B cell (primary cell): ENCODE results near the gene CASP2. TPM values are rescaled to one million over a fixed set of nuclear protein-coding genes. Genes with fewer than 3 reads are reported as not detected.

Experiments used
- ATAC-seq: fragments of 200-7000 bp; cut with Tn5 transposase; one replicate; pipeline ENCODE4 v1.10.0; 2021; ENCODE audit warnings: low read depth, mild to moderate bottlenecking, moderate number of reproducible peaks, moderate library complexity
- CTCF ChIA-PET: fragments of 350-600 bp; sonication (Branson Sonifier 250); formaldehyde crosslinking; loops from one replicate; lab custom pipeline; 2021; ENCODE audit warnings: antibody characterized with exemption, inconsistent platforms; lab: Charles Lee
- POLR2A ChIA-PET: fragments of 350-600 bp; sonication (Branson Sonifier 250); formaldehyde crosslinking; loops from one replicate; lab custom pipeline; 2021; ENCODE audit warnings: antibody characterized with exemption; lab: Charles Lee
- DNase-seq: peaks from one replicate; pipeline ENCODE4 v3.0.0; 2013
- H2AFZ ChIP-seq: 2 replicates; pipeline ENCODE4 v1.6.1; 2012; ENCODE audit warnings: mild to moderate bottlenecking, low read depth, low read length; ENCODE audit not compliant: insufficient read depth, poor library complexity, severe bottlenecking
- H3K27ac ChIP-seq, 2 donors: 1 replicate in 1 of 2; 2 replicates in 1 of 2; pipeline ENCODE4 v1.5.1; 2012 to 2013; ENCODE audit warnings: low read length in 2 of 2, mild to moderate bottlenecking in 2 of 2, moderate library complexity in 1 of 2
- H3K27me3 ChIP-seq, 4 experiments: fragments of 200-600 bp in 1 of 4; sonication (generic) in 1 of 4; replicated peaks in 1 of 4; 1 replicate in 2 of 4; 2 replicates in 2 of 4; pipeline versions ENCODE4 v1.6.1 to v1.7.0; 2013 to 2016; ENCODE audit warnings: low read length in 3 of 4, mild to moderate bottlenecking in 2 of 4, mixed read lengths in 1 of 4, moderate library complexity in 1 of 4; ENCODE audit not compliant: insufficient read depth in 4 of 4, control insufficient read depth in 3 of 4; ENCODE audit errors: control extremely low read depth in 1 of 4
- H3K36me3 ChIP-seq, 2 experiments: replicated peaks in 1 of 2; 1 replicate in 1 of 2; 2 replicates in 1 of 2; pipeline versions ENCODE4 v1.6.1 to v1.7.1; 2013; ENCODE audit warnings: low read length in 1 of 2; ENCODE audit not compliant: insufficient read depth in 2 of 2, control insufficient read depth in 1 of 2; ENCODE audit errors: control extremely low read depth in 1 of 2, extremely low read depth in 1 of 2
- H3K4me1 ChIP-seq, 2 donors: fragments of 200-600 bp in 1 of 2; sonication (generic) in 1 of 2; 1 replicate in 1 of 2; 2 replicates in 1 of 2; pipeline versions ENCODE4 v1.5.1 to v1.6.1; 2013 to 2017; ENCODE audit warnings: low read length in 2 of 2; ENCODE audit not compliant: control insufficient read depth in 2 of 2, insufficient read depth in 2 of 2
- H3K4me2 ChIP-seq: replicated peaks from 2 replicates; pipeline ENCODE3; 2012; ENCODE audit warnings: mild to moderate bottlenecking, low read depth, low read length; ENCODE audit not compliant: poor library complexity, severe bottlenecking
- H3K4me3 ChIP-seq, 5 experiments: fragments of 200-600 bp in 1 of 5; sonication (generic) in 1 of 5; 1 replicate in 3 of 5; 2 replicates in 2 of 5; pipeline versions ENCODE4 v1.5.1 to v1.7.0; 2011 to 2016; ENCODE audit warnings: low read length in 4 of 5, mild to moderate bottlenecking in 4 of 5, low read depth in 2 of 5, control low read depth in 1 of 5, moderate library complexity in 1 of 5; ENCODE audit not compliant: insufficient read depth in 1 of 5; ENCODE audit errors: control extremely low read depth in 1 of 5, extremely low read depth in 1 of 5
- H3K79me2 ChIP-seq: fragments of 200-600 bp; sonication (generic); one replicate; pipeline ENCODE4 v1.6.0; 2016; ENCODE audit warnings: low read length; ENCODE audit not compliant: control insufficient read depth, insufficient read depth
- H3K9ac ChIP-seq: fragments of 200-600 bp; sonication (generic); 2 replicates; pipeline ENCODE4 v1.6.1; 2017; ENCODE audit warnings: mild to moderate bottlenecking, low read length, moderate library complexity
- H3K9me3 ChIP-seq, 3 donors: one replicate each; pipeline versions ENCODE4 v1.6.1 to v1.7.1; 2013; ENCODE audit warnings: low read length in 2 of 3; ENCODE audit not compliant: control insufficient read depth in 2 of 3, insufficient read depth in 1 of 3; ENCODE audit errors: control extremely low read depth in 1 of 3
- H4K20me1 ChIP-seq: 2 replicates; pipeline ENCODE4 v1.6.0; 2012; ENCODE audit warnings: mild to moderate bottlenecking, low read length; ENCODE audit not compliant: insufficient read depth, control insufficient read depth, poor library complexity, severe bottlenecking
- H3K27ac Mint-ChIP-seq: one replicate; pipeline ENCODE4 v1.8.0; 2021; ENCODE audit warnings: mixed read lengths
- H3K27me3 Mint-ChIP-seq: one replicate; pipeline ENCODE4 v1.8.0; 2021; ENCODE audit warnings: mixed read lengths
- H3K4me1 Mint-ChIP-seq: one replicate; pipeline ENCODE4 v1.8.0; 2021; ENCODE audit warnings: mixed read lengths
- H3K4me3 Mint-ChIP-seq: one replicate; pipeline ENCODE4 v1.8.0; 2021; ENCODE audit warnings: mixed read lengths
- H3K9me3 Mint-ChIP-seq: one replicate; pipeline ENCODE4 v1.8.0; 2022; ENCODE audit warnings: mixed read lengths; ENCODE audit not compliant: insufficient read depth
- CTCF ChIP-seq: fragments of 200-600 bp; IDR thresholded peaks from one replicate; pipeline ENCODE4 v1.8.0; 2022; ENCODE audit warnings: antibody characterized with exemption, mild to moderate bottlenecking
- EZH2 ChIP-seq: IDR thresholded peaks from 2 replicates; pipeline ENCODE4 v1.6.1; 2012; ENCODE audit warnings: borderline replicate concordance, low read depth, mild to moderate bottlenecking, moderate library complexity, low read length; ENCODE audit not compliant: insufficient read depth, poor library complexity, severe bottlenecking
- WGBS: methylation state at CpG from one replicate; pipeline ENCODE4 v1.1.5; 2013; ENCODE audit warnings: missing lambda C conversion rate; ENCODE audit not compliant: insufficient coverage; 5-methylcytosine and 5-hydroxymethylcytosine counted together
- intact Hi-C: fragments of 100-400 bp; cut with micrococcal nuclease; formaldehyde crosslinking; loops from one replicate; pipeline ENCODE4 v1.10.0; 2022
- polyA plus RNA-seq: library from polyadenylated mRNA; depleted of rRNA; stranded (reverse); fragments of >200 nt; gene quantifications from 2 replicates; pipeline ENCODE4 v1.2.3, GENCODE V29; 2012
- total RNA-seq, 2 donors: library from RNA; stranded (reverse); fragments of 120-200 nt in 1 of 2; gene quantifications; 1 replicate in 1 of 2; 2 replicates in 1 of 2; pipeline versions ENCODE4 v1.2.3 to v1.2.4, GENCODE V29; 2013 to 2022

CASP2 gene
- total and polyA plus RNA-seq, 2 donors (not counting 1 experiment from before 2014, with no cell fraction given), result 29.2 to 66.5 TPM

- H3K27ac ChIP-seq, result no peak overlapping the region
- no peaks in the 10 kb centered on the region for H3K36me3 ChIP-seq
- H3K9me3 ChIP-seq, result no peaks in the 10 kb centered on the region
- TF ChIP-seq CTCF (no peak), EZH2 (no peak)
- intact Hi-C loops, result no loop called here
- WGBS, result 100% methylated on average over 2 of the region's 4 CpGs
- H3K27me3 ChIP-seq, result peaks cover 0 to 11% (median 4%) of the 10 kb centered on the region in 4 experiments
- ChIA-PET CTCF (interaction anchor here (1.0 to 3.1 kb wide), 7 partner anchors 8 to 106 kb away, joined by 3 to 15 read pairs (median 4); no protein-coding TSS in a partner anchor), POLR2A (no interaction called here)
- no peak overlapping the region for H3K4me2 ChIP-seq
- Mint-ChIP-seq H3K4me1 (peaks cover 7% of the 10 kb centered on the region), H3K27ac (no peak overlapping the region), H3K9me3 (no peaks in the 10 kb centered on the region), H3K4me3 (no peak overlapping the region), H3K27me3 (peaks cover 40% of the 10 kb centered on the region)
- no peak overlapping the region for H3K4me3 ChIP-seq
- DNase-seq (no peak), ATAC-seq (no peak)
- H3K79me2 ChIP-seq, result no peaks in the 10 kb centered on the region
- peaks cover 7 to 9% of the 10 kb centered on the region in 2 donors for H3K4me1 ChIP-seq
- H3K9ac ChIP-seq, result no peak overlapping the region
- no peaks in the 10 kb centered on the region for H4K20me1 ChIP-seq
- H2AFZ ChIP-seq, result no peak overlapping the region
Observed at GRCh38 chr7:143346018-143346417, 57.9 kb downstream of the CASP2 start.

- no peak for TF ChIP-seq EZH2
- no peak for TF ChIP-seq CTCF
- no peaks in the 10 kb centered on the region for H3K9me3 ChIP-seq
- H3K4me1 Mint-ChIP-seq, result peaks cover 7% of the 10 kb centered on the region
- no peaks in the 10 kb centered on the region for H4K20me1 ChIP-seq
- no CpG with 5 or more reads among the region's 5 CpGs for WGBS
- H3K27ac ChIP-seq, result no peak overlapping the region
- DNase-seq, result no peak
- intact Hi-C loops, result no loop called here
- H3K79me2 ChIP-seq, result no peaks in the 10 kb centered on the region
- peaks cover 0 to 12% (median 4%) of the 10 kb centered on the region in 4 experiments for H3K27me3 ChIP-seq
- H3K9me3 Mint-ChIP-seq, result no peaks in the 10 kb centered on the region
- peaks cover 7 to 9% of the 10 kb centered on the region in 2 donors for H3K4me1 ChIP-seq
- no peak overlapping the region for H3K9ac ChIP-seq
- H3K4me3 Mint-ChIP-seq, result no peak overlapping the region
- ChIA-PET CTCF (interaction anchor here (0.9 to 1.5 kb wide), 5 partner anchors 10 to 68 kb away, joined by 3 to 5 read pairs (median 3); no protein-coding TSS in a partner anchor), POLR2A (no interaction called here)
- H3K27ac Mint-ChIP-seq, result no peak overlapping the region
- ATAC-seq, result no peak
- H3K36me3 ChIP-seq, result no peaks in the 10 kb centered on the region
- no peak overlapping the region for H3K4me2 ChIP-seq
- H2AFZ ChIP-seq, result no peak overlapping the region
- H3K27me3 Mint-ChIP-seq, result peaks cover 47% of the 10 kb centered on the region
- H3K4me3 ChIP-seq, result no peak overlapping the region
Observed at GRCh38 chr7:143347950-143348349, 59.8 kb downstream of the CASP2 start.
